A549 treated with AZD2906 at 1 μM for 4 hours (cell line): ENCODE measurements around the gene NFXL1. TPM values are rescaled to one million over a fixed set of nuclear protein-coding genes. Genes with fewer than 3 reads are reported as not detected.

ENCODE experiments used
- total RNA-seq: library from RNA; stranded (reverse); fragments of 200-300 nt; extraction: Qiagen RNA extraction; gene quantifications from 5 replicates; pipeline ENCODE4 v1.2.3, GENCODE V29; 2022

Gene NFXL1
- 5.2 to 7.0 TPM (median 5.6 TPM) in 5 replicates for total RNA-seq

DNA sequence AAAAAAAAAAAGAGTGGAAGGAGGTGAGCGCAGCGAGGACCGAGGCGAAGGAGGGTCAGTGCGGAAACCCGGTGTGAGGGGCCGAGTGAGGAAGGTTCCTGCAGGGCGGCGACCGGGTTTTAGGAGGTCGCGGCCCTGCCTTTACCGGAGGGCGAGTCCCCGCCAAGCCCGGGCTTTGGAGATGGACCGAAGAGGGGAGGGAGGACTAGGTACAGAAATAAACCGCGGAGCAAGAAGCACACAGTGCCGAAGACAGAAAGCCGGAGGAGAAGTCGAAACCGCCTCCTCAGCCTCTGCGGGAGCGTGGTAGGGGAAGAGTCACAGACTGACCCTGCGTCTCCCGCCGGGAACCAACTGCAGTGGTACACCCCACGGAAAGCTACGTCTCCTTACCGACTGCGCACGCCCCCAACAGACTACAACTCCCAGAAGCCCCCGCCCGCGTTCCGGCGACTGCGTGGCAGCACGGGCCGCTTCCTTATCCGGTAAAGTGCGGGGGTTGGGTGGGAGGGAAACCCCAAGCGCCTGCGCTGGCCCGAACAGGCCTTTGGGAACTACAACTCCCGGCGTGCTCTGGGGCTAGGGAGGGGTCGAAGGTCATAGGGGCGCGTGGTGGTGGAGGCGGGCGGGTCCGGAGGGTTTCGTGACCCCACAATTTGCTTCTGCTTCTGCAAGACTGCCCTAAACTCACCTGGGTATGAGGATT lies at the start of gene NFXL1:
TSS of gene NFXL1 (minus strand) at position 364 of the 706 bp plus-strand sequence. CDS start 380 bp downstream, outside the sequence.

DNA sequence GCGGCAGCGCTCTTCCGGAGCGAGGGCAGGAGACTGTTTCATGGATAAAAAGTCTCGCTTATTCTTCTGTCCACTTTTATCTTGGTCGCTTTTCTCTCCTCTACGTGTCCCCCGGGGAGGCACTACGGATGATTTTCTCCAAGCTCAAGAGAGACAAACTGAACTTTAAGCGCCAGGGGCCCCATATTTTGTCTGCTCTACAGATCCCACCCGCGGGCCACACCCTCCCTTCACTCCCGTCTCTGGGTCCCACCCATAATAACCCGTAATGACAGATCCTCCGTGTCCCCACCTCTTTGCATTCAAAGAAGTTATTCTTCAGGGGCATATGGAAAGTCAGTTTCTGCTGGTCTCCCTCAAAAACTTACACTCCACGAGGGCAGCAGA lies 76.5 kb downstream of the NFXL1 start, which contains the start of gene CORIN:
TSS of gene CORIN (minus strand) at position 160 of the 387 bp plus-strand sequence. CDS start at position 42, 118 bp downstream.

Other genes with a start within 250 kb of the NFXL1 start
- not detected in 5 replicates for gene CORIN, start 76.5 kb downstream of the NFXL1 start, total RNA-seq
- 0.06 to 0.09 TPM in 2 of 5 replicates, not detected in the others for gene CNGA1, start 102.1 kb upstream of the NFXL1 start, total RNA-seq
- 0.37 to 0.79 TPM (median 0.72 TPM) in 5 replicates for gene NIPAL1, start 102.2 kb upstream of the NFXL1 start, total RNA-seq
- 0.08 to 0.18 TPM (median 0.16 TPM) in 5 replicates for gene TXK, start 219.7 kb upstream of the NFXL1 start, total RNA-seq